A549 (cell line): ENCODE results near the gene EDN2. TPM values are rescaled to one million over a fixed set of nuclear protein-coding genes. Genes with fewer than 3 reads are reported as not detected.

Experiments used
- ATAC-seq, 2 experiments: fragments of 200-7000 bp in 1 of 2; fragments of >200 bp in 1 of 2; cut with Nextera tagmentation in 1 of 2; cut with Tn5 transposase in 1 of 2; 3 replicates each; pipeline versions ENCODE4 v1.8.0 to v1.9.1; 2018 to 2020; ENCODE audit warnings: mild to moderate bottlenecking in 1 of 2, moderate library complexity in 1 of 2
- CTCF ChIA-PET: fragments of 300-600 bp; sonication (Branson Sonifier 250); formaldehyde crosslinking; extraction: SDS; loops from one replicate; lab custom pipeline; 2021; ENCODE audit warnings: antibody characterized with exemption, inconsistent platforms; lab: Yijun Ruan, JAX
- POLR2A ChIA-PET: fragments of 350-600 bp; formaldehyde crosslinking; extraction: SDS; loops from one replicate; lab custom pipeline; 2021; ENCODE audit warnings: antibody characterized with exemption, inconsistent platforms; lab: Yijun Ruan, JAX
- DNase-seq, 2 experiments: peaks; one replicate each; pipeline versions ENCODE4 v3.0.0 to v3.0.0-alpha.2; 2011 to 2016; ENCODE audit warnings: low read depth in 1 of 2, low spot score in 1 of 2
- FAIRE-seq: peaks from 2 replicates; lab custom pipeline; 2011; peaks lifted over from hg19 to GRCh38; lab: Jason Lieb, UNC
- H3K27ac ChIP-seq, 2 experiments: fragments of >200 bp; sonication (Bioruptor Twin); formaldehyde crosslinking; 3 replicates each; pipeline ENCODE4 v1.5.1; 2016 to 2017
- H3K4me1 ChIP-seq: fragments of >200 bp; sonication (Bioruptor Twin); formaldehyde crosslinking; 3 replicates; pipeline ENCODE4 v1.6.1; 2016
- H3K4me2 ChIP-seq: fragments of >200 bp; sonication (Bioruptor Twin); formaldehyde crosslinking; 3 replicates; pipeline ENCODE4 v1.6.1; 2016
- H3K4me3 ChIP-seq: fragments of >200 bp; sonication (Bioruptor Twin); formaldehyde crosslinking; 3 replicates; pipeline ENCODE4 v1.5.1; 2016
- H3K9me3 ChIP-seq: fragments of >200 bp; sonication (Bioruptor Twin); formaldehyde crosslinking; 3 replicates; pipeline ENCODE4 v1.6.1; 2016
- CBX2 ChIP-seq: fragments of 200-600 bp; sonication (generic); IDR thresholded peaks from 2 replicates; pipeline ENCODE4 v1.6.1; 2016; ENCODE audit warnings: low read depth, mild to moderate bottlenecking, borderline replicate concordance
- CBX8 ChIP-seq: fragments of 200-600 bp; sonication (generic); IDR thresholded peaks from 2 replicates; pipeline ENCODE4 v1.6.1; 2016
- CHD2 ChIP-seq: fragments of 150-350 bp; IDR thresholded peaks from 2 replicates; pipeline ENCODE4 v1.6.1; 2014; ENCODE audit warnings: low read length; ENCODE audit not compliant: partially characterized antibody
- CHD4 ChIP-seq: fragments of 200-600 bp; sonication (generic); IDR thresholded peaks from 2 replicates; pipeline ENCODE4 v1.6.1; 2016; ENCODE audit warnings: antibody characterized with exemption, mild to moderate bottlenecking, borderline replicate concordance
- EHF ChIP-seq: fragments of 250-450 bp; sonication (Bioruptor Pico); IDR thresholded peaks from 2 replicates; pipeline ENCODE4 v1.5.0; 2020; ENCODE audit warnings: mild to moderate bottlenecking
- EHMT2 ChIP-seq: fragments of 200-600 bp; sonication (generic); IDR thresholded peaks from 2 replicates; pipeline ENCODE4 v1.6.1; 2016; ENCODE audit warnings: antibody characterized with exemption, low read depth, mild to moderate bottlenecking, moderate library complexity
- ESRRA ChIP-seq: fragments of 150-350 bp; IDR thresholded peaks from 2 replicates; pipeline ENCODE4 v1.6.1; 2014; ENCODE audit warnings: mild to moderate bottlenecking, low read length, borderline replicate concordance
- FOSL2 ChIP-seq, 2 experiments: fragments of 450-650 bp in 1 of 2; fragments of >200 bp in 1 of 2; sonication (Bioruptor Twin) in 1 of 2; formaldehyde crosslinking; IDR thresholded peaks; 2 replicates each; pipeline versions ENCODE4 v1.5.0 to v1.6.1; 2016 to 2020; ENCODE audit warnings: mild to moderate bottlenecking in 1 of 2, moderate library complexity in 1 of 2
- FOXS1 ChIP-seq: fragments of 250-450 bp; sonication (Bioruptor Pico); IDR thresholded peaks from 2 replicates; pipeline ENCODE4 v1.5.0; 2020; ENCODE audit warnings: mild to moderate bottlenecking, moderate library complexity
- HDAC2 ChIP-seq: fragments of 200-600 bp; sonication (generic); IDR thresholded peaks from 2 replicates; pipeline ENCODE4 v1.6.1; 2016
- HEYL ChIP-seq: fragments of 250-450 bp; sonication (Bioruptor Pico); IDR thresholded peaks from 2 replicates; pipeline ENCODE4 v1.8.0; 2021; ENCODE audit warnings: mild to moderate bottlenecking, moderate library complexity
- HOXA7 ChIP-seq: fragments of 250-450 bp; sonication (Bioruptor Pico); IDR thresholded peaks from 2 replicates; pipeline ENCODE4 v1.5.0; 2020; ENCODE audit warnings: mild to moderate bottlenecking, moderate library complexity
- NFE2L2 ChIP-seq: fragments of 150-350 bp; conservative IDR thresholded peaks from 2 replicates; pipeline ENCODE4 v1.6.1; 2014; ENCODE audit warnings: low read length
- NPAS2 ChIP-seq: fragments of 250-450 bp; sonication (Bioruptor Pico); IDR thresholded peaks from 2 replicates; pipeline ENCODE4 v1.8.0; 2022; ENCODE audit warnings: mild to moderate bottlenecking, moderate library complexity, borderline replicate concordance
- NR3C1 ChIP-seq: fragments of >200 bp; sonication (Bioruptor Twin); formaldehyde crosslinking; IDR thresholded peaks from 3 replicates; pipeline ENCODE4 v1.6.1; 2017
- PHF8 ChIP-seq: fragments of 200-600 bp; sonication (generic); IDR thresholded peaks from 2 replicates; pipeline ENCODE4 v1.6.1; 2016; ENCODE audit warnings: low read depth, mild to moderate bottlenecking, antibody characterized with exemption, moderate library complexity, borderline replicate concordance
- POLR2A ChIP-seq: IDR thresholded peaks from 2 replicates; pipeline ENCODE4 v1.6.1; 2012; ENCODE audit warnings: mild to moderate bottlenecking, low read length
- POLR2AphosphoS2 ChIP-seq: conservative IDR thresholded peaks from 2 replicates; pipeline ENCODE4 v1.6.1; 2012; ENCODE audit warnings: low read length, improper control_type of control experiment, inconsistent platforms
- RAD21 ChIP-seq, 2 experiments: fragments of >200 bp in 1 of 2; sonication (Bioruptor Twin) in 1 of 2; formaldehyde crosslinking in 1 of 2; IDR thresholded peaks in 1 of 2; conservative IDR thresholded peaks in 1 of 2; 2 replicates in 1 of 2; 3 replicates in 1 of 2; pipeline ENCODE4 v1.6.1; 2012 to 2018; ENCODE audit warnings: inconsistent platforms in 1 of 2
- TP53 ChIP-seq: fragments of 250-450 bp; sonication (Bioruptor Pico); IDR thresholded peaks from 2 replicates; pipeline ENCODE4 v1.5.0; 2021; ENCODE audit warnings: mild to moderate bottlenecking, moderate library complexity
- ZC3H11A ChIP-seq: fragments of 450-650 bp; IDR thresholded peaks from 2 replicates; pipeline ENCODE4 v1.6.1; 2014; ENCODE audit warnings: antibody characterized with exemption, mild to moderate bottlenecking
- ZNF302 ChIP-seq: fragments of 250-450 bp; sonication (Bioruptor Pico); IDR thresholded peaks from 2 replicates; pipeline ENCODE4 v1.9.0; 2021; ENCODE audit warnings: inconsistent platforms, mild to moderate bottlenecking, moderate library complexity
- WGBS: methylation state at CpG from one replicate; pipeline ENCODE4 v1.1.6; 2017; ENCODE audit errors: missing lambda C conversion rate; 5-methylcytosine and 5-hydroxymethylcytosine counted together
- polyA plus RNA-seq, 4 experiments: library from polyadenylated mRNA; depleted of rRNA in 3 of 4; stranded (reverse); fragments of >200 nt; fragmentation: RNase III in 1 of 4; extraction: RNeasy Plus Mini Kit Qiagen cat#74134 plus additional on column Dnase treatment in 1 of 4; gene quantifications; 2 replicates in 3 of 4; 3 replicates in 1 of 4; pipeline ENCODE4 v1.2.3, GENCODE V29; 2011 to 2017

Gene EDN2
- polyA plus RNA-seq, 2 of the 4 experiments (the other 2 are of a cell fraction) = 1.2 to 3.2 TPM

GRCh38 chr1:41508290-41508689 lies 23.8 kb upstream of the EDN2 start:
- WGBS = 50% methylated on average over 1 of the region's 2 CpGs
- ChIA-PET POLR2A (no interaction called here), CTCF (interaction anchor here (1.1 to 2.8 kb wide), 3 partner anchors 8 to 17 kb away, joined by 3 to 15 read pairs (median 4); no protein-coding TSS in a partner anchor)
- no peak overlapping the region; a peak in 1 of 6 replicates for H3K27ac ChIP-seq
- no peak overlapping the region for H3K4me2 ChIP-seq
- H3K4me1 ChIP-seq = 0 out of 3 replicates have a peak, but pooled peaks cover 5% of the 10 kb centered on the region
- DNase-seq (no peak), FAIRE-seq (no peak), ATAC-seq (peak in 1 of 2 experiments; percentile 33; a peak in 1 of 6 replicates)
- no peak overlapping the region for H3K4me3 ChIP-seq
- H3K9me3 ChIP-seq = no peaks in the 10 kb centered on the region
- TF ChIP-seq HOXA7 (CRISPR knock-in tag) (no peak), EHF (no peak), HEYL (CRISPR knock-in tag) (no peak), CBX8 (no peak), NPAS2 (CRISPR knock-in tag) (no peak), ZNF302 (CRISPR knock-in tag) (no peak), CBX2 (no peak), CHD4 (no peak), TP53 (CRISPR knock-in tag) (no peak), CHD2 (no peak), POLR2AphosphoS2 (no peak), EHMT2 (no peak), PHF8 (no peak), FOSL2 (IDR thresholded peaks at IDR 0.05) (no peak), FOSL2 (CRISPR knock-in tag; IDR thresholded peaks at IDR 0.05) (no peak)

GRCh38 chr1:41507836-41508235 lies 23.4 kb upstream of the EDN2 start:
- Histone ChIP-seq H3K27ac (no peak overlapping the region; a peak in 1 of 6 replicates), H3K9me3 (no peaks in the 10 kb centered on the region), H3K4me2 (no peak overlapping the region), H3K4me3 (no peak overlapping the region), H3K4me1 (0 out of 3 replicates have a peak, but pooled peaks cover 5% of the 10 kb centered on the region)
- POLR2A ChIA-PET = no interaction called here
- ATAC-seq = no peak
- 82% methylated on average over 5 of the region's 6 CpGs for WGBS
- FAIRE-seq = no peak
- CTCF ChIA-PET = interaction anchor here (1.1 to 2.8 kb wide), 4 partner anchors 9 to 17 kb away, joined by 3 to 15 read pairs (median 4); no protein-coding TSS in a partner anchor
- no peak for TF ChIP-seq FOXS1 (CRISPR knock-in tag)
- no peak for TF ChIP-seq EHMT2
- no peak for DNase-seq

- FAIRE-seq (no peak), DNase-seq (no peak), ATAC-seq (no peak)
- Histone ChIP-seq H3K4me1 (0 out of 3 replicates have a peak, but pooled peaks cover 5% of the 10 kb centered on the region), H3K4me2 (no peak overlapping the region), H3K27ac (no peak overlapping the region), H3K4me3 (no peak overlapping the region), H3K9me3 (no peaks in the 10 kb centered on the region)
- POLR2A ChIA-PET = no interaction called here
- 81% methylated on average over 13 of the region's 13 CpGs for WGBS
- CTCF ChIA-PET = interaction anchor here (1.1 to 2.8 kb wide), 4 partner anchors 9 to 16 kb away, joined by 3 to 15 read pairs (median 4); no protein-coding TSS in a partner anchor
- TF ChIP-seq NPAS2 (CRISPR knock-in tag) = no peak
- TF ChIP-seq POLR2A = no peak
Measured at GRCh38 chr1:41507110-41507720, 22.7 kb upstream of the EDN2 start.

- no peak for ATAC-seq
- ChIA-PET CTCF (interaction anchor here (1.0 to 1.7 kb wide), 3 partner anchors 10 to 12 kb away, joined by 3 to 8 read pairs (median 3); no protein-coding TSS in a partner anchor), POLR2A (no interaction called here)
- TF ChIP-seq CHD2 (no peak), RAD21 (conservative IDR thresholded peaks at IDR 0.05 in 1 of 2, IDR thresholded peaks at IDR 0.05 in 1 of 2) (no peak), NFE2L2 (no peak), ZC3H11A (no peak), HDAC2 (no peak), ESRRA (no peak), NR3C1 (no peak)
- H3K4me1 ChIP-seq = peaks cover 22% of the 10 kb centered on the region
- H3K27ac ChIP-seq = no peak overlapping the region; a peak in 1 of 6 replicates
- no peak overlapping the region for H3K4me3 ChIP-seq
- no peak overlapping the region for H3K4me2 ChIP-seq
- 87% methylated on average over 15 of the region's 15 CpGs for WGBS
- no peaks in the 10 kb centered on the region for H3K9me3 ChIP-seq
- no peak for FAIRE-seq
- peak in 1 of 2 experiments; percentile 18 for DNase-seq
Measured at GRCh38 chr1:41504114-41505035, 19.9 kb upstream of the EDN2 start.
